ENCODE data around the gene ARHGAP40.
A peak's percentile ranks its signal among the peaks of the same experiment; 100 is the strongest.

Gene ARHGAP40

GRCh38 chr20:38601216-38602184 lies at the start of gene ARHGAP40:
TSS of gene ARHGAP40 (plus strand) at chr20:38601809.
- no peak within 1 kb of the TSS for H3K4me3 ChIP-seq (ENCODE audit: low read length)
- TF ChIP-seq CTCF (conservative IDR thresholded peaks at IDR 0.05; ENCODE audit: low read length): 0 out of 2 replicates have a peak, but pooled peaks have one; percentile 3
- DNase-seq (ENCODE audit: low read depth): no peak

- TF ChIP-seq CTCF (conservative IDR thresholded peaks at IDR 0.05; ENCODE audit: low read length): no peak
- no peak for DNase-seq (ENCODE audit: low read depth)
- no peak overlapping the region for H3K4me3 ChIP-seq (ENCODE audit: low read length)
These were observed 46.6 kb upstream of the ARHGAP40 start for GRCh38 chr20:38554986-38555385.

- TF ChIP-seq CTCF (conservative IDR thresholded peaks at IDR 0.05; ENCODE audit: low read length): no peak
These were observed 46.2 kb upstream of the ARHGAP40 start for GRCh38 chr20:38555395-38555794.

GRCh38 chr20:38557174-38557573 lies 44.4 kb upstream of the ARHGAP40 start:
- TF ChIP-seq CTCF (conservative IDR thresholded peaks at IDR 0.05; ENCODE audit: low read length): no peak
- no peak overlapping the region for H3K4me3 ChIP-seq (ENCODE audit: low read length)
- no peak for DNase-seq (ENCODE audit: low read depth)

More at GRCh38 chr20:38555395-38555794, 46.2 kb upstream of the ARHGAP40 start:
- no peak overlapping the region for H3K4me3 ChIP-seq (ENCODE audit: low read length)
- no peak for DNase-seq (ENCODE audit: low read depth)

- H3K4me3 ChIP-seq (ENCODE audit: low read length): no peak overlapping the region
- no peak for TF ChIP-seq CTCF (conservative IDR thresholded peaks at IDR 0.05; ENCODE audit: low read length)
- DNase-seq (ENCODE audit: low read depth): no peak
These were observed 42.8 kb upstream of the ARHGAP40 start for GRCh38 chr20:38558596-38559360.

- DNase-seq (ENCODE audit: low read depth): peak; percentile 12
- TF ChIP-seq CTCF (conservative IDR thresholded peaks at IDR 0.05; ENCODE audit: low read length): no peak
- no peak overlapping the region for H3K4me3 ChIP-seq (ENCODE audit: low read length)
These were observed 41.8 kb upstream of the ARHGAP40 start for GRCh38 chr20:38559764-38560163.
